Pons (tissue), 1 donor: Measurements from ENCODE around the gene GHSR.

Source experiments
- DNase-seq: peaks from one replicate; pipeline ENCODE4 v3.0.0-alpha.2; 2016; ENCODE audit warnings: low spot score

GHSR gene, protein sequence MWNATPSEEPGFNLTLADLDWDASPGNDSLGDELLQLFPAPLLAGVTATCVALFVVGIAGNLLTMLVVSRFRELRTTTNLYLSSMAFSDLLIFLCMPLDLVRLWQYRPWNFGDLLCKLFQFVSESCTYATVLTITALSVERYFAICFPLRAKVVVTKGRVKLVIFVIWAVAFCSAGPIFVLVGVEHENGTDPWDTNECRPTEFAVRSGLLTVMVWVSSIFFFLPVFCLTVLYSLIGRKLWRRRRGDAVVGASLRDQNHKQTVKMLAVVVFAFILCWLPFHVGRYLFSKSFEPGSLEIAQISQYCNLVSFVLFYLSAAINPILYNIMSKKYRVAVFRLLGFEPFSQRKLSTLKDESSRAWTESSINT

DNA sequence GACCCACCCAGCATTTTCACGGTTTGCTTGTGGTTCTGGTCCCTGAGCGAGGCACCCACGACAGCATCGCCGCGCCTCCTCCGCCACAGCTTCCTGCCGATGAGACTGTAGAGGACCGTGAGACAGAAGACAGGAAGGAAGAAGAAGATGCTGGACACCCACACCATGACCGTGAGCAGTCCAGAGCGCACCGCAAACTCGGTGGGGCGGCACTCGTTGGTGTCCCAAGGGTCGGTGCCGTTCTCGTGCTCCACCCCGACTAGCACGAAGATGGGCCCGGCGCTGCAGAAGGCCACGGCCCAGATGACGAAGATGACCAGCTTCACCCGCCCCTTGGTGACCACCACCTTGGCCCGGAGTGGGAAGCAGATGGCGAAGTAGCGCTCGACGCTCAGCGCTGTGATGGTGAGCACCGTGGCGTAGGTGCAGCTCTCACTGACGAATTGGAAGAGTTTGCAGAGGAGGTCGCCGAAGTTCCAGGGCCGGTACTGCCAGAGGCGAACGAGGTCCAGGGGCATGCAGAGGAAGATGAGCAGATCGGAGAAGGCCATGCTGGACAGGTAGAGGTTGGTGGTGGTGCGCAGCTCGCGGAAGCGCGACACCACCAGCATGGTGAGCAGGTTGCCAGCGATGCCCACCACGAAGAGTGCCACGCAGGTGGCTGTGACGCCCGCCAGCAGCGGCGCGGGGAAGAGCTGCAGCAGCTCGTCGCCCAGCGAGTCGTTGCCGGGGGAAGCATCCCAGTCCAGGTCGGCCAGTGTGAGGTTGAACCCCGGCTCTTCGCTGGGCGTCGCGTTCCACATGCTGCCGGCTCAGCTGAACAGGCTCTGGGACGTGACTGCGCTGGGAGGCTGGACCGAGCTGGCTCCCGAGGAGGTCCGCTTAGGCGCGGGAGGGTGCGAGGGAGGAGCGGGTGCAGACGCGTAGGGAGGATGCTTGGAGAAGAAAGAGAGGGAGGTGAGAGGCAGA lies at the start of gene GHSR:
GHSR (minus strand) TSS at position 846 of the 969 bp plus-strand sequence; CDS start at position 803, 43 bp downstream.
- no peak for DNase-seq

DNA sequence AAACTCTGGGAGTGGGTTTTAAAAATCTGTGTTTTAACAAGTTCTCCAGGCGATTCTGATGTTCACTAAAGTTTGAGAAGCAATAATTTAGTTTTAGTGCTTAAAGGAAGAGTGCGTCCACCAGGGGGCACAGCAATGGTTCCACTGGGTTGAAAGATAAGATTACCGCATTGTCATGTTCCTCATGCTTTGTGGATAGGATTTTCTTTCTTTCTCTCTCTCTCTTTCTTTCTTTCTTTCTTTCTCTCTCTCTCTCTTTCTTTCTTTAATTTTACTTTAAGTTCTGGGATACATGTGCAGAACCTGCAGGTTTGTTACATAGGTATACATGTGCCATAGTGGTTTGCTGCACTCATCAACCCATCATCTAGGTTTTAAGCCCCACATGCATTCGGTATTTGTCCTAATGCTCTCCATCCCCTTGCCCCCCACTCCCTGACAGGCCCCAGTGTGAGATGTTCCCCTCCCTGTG lies 42.0 kb upstream of the GHSR start:
- DNase-seq: peak; percentile 59

DNA sequence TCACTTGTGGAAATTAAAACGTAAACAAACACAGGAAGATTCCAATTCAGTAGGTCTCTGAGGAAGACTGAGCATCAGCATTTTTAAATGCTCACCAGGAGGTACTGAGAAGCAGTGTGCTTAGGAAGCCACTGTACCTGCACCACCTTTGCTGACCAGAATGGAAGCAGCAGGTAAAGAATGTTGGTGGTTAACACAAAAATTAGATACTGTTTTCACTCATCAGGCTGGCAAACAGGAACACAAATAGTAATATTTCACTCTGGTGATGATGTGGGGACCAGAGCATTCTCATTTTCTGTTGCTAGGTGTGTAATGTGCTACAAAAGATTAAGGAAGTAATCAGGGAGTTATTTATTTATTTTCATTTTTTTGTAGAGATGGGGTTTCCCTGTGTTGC lies 29.9 kb upstream of the GHSR start:
- DNase-seq: no peak

DNA sequence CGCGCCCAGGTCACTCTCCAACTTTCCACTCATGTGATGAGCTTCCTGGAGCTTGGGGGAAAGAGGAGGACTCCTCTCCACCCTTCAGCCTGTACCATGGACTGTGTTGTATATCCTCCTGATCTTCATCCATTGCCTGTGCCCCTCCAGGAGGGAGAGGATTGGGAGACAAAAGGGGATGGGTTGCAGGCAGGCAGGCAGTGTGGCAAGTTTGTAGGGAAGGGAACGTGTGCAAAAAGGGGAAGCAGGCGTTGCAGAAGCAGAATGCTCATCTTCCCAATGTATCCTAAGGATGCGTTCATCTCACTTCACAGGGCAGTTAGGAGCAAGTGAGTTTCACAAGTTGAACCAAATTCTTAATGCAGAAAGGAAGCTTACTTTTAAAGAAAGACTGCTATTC lies 28.1 kb upstream of the GHSR start:
- DNase-seq: no peak

DNA sequence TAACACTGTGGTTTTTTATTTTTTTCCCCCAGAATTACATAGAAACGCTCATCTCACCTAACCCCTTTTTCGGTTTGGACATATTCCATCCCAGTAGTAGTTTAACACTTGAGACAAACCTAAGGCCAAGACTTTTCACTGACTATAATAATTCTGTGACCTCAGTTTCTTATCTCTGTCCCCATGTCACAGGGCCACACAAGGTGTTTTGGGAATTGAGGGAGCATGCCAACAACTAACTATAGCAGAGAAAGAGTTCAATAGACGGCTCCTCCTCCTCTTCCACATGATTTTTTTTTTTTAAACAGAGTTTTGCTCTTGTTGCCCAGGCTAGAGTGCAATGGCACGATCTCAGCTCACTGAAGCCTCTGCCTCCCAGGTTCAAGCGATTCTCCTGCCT lies 27.4 kb upstream of the GHSR start:
- no peak for DNase-seq

DNA sequence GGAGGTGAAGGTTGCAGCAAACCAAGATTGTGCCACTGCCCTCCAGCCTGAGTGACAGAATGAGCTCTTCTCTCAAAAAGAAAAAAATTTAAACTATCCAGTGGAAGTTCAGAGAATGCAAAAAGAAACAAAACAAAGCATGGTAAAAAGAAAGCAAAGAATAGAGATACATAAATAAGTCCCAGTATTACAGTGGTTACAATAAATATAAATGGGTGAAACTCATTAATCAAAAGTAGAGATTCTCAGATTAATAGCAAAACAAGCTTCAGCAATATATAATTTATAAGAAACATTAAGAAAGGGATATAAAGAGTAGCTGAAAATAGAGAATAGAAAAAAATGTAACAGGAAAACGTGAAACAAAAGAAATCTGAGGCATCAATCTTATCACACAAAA lies 23.6 kb upstream of the GHSR start:
- DNase-seq: no peak

DNA sequence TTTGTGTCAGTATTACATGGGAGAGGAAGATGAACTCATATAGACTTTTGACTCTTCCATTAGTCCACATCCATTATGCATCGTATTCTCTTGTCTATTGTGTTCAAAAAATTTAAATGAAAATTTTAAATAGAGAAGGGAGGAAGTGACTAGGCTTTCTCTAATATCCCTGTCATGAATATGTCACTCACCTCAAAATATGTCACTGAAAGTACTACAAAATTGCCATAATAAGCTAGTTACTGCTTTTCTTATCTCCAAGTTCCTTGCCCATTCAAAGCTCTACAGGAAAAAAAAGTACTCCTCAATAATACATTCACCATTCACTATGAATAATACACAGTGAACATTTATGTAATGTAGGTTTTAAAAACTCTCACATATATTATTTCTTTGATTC lies 22.3 kb upstream of the GHSR start:
- no peak for DNase-seq

DNA sequence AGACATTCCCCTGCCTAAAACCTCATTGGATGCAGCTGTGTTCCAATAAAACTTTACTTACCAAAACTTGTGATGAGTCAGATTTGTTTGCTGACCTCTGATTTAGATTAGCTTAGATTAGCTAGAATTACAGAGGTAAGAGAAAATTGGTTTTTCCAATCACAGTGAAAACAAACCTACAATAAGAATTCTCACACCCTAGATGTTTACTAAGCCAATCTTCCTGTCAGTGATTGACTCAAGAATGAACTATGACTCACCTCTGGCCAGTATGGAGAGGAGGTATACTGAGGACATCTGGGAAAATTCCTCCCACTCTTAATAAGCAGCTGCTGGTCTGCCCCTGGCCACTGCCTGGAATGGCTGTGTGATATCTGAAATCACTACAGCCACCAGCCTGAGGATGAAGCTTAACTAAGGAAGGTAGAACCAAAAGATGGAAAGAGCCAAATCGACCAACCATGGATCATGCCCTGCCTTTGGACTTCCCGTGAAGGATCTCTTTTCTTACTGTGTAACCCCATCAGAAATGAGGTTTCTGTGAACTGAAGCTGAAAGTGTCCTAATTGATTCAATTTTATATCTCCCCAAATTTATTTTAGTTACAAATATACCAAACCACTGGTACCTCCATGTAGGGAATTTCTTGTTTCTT lies 19.0 kb upstream of the GHSR start:
- DNase-seq: no peak

DNA sequence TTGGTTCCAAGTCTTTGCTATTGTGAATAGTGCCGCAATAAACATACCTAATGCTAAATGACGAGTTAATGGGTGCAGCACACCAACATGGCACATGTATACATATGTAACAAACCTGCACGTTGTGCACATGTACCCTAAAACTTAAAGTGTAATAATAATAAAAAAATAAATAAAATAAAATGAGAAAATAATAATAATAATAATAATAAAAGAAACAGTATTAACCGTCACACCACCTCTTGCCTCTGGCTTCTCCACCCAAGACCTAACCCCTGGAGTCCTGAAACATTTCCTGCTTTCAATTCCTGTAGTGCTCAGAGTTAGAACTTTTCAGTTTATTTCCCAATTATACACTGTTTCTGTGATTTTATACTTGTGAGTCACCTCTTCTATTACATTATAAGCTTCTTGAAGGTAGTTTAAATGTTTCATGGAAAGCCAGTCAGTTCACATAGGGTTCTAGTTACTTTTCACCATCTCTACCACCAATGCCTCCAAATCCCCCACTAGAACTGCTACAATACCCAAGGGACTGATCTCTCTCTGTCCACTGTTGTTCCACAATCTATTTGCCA lies 18.4 kb upstream of the GHSR start:
- no peak for DNase-seq

DNA sequence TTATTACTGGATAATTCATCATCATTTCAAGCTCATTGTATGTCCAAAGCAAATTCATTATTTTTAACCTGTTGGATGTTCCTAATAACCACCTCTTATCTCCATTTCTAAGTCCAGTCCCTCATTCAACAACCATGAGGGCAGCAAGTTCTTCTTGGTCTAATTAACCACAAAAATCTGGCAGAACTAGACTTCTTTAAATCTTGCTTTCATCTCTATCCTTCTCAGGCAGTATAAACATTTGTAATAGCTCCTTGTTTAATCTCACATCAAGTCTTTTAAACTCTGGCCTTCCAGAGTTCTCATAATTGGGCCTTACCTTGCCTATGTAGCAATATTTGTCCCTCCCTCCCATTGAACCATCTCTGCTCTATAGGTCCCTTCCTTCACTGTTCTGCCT lies 17.0 kb upstream of the GHSR start:
- DNase-seq: no peak

DNA sequence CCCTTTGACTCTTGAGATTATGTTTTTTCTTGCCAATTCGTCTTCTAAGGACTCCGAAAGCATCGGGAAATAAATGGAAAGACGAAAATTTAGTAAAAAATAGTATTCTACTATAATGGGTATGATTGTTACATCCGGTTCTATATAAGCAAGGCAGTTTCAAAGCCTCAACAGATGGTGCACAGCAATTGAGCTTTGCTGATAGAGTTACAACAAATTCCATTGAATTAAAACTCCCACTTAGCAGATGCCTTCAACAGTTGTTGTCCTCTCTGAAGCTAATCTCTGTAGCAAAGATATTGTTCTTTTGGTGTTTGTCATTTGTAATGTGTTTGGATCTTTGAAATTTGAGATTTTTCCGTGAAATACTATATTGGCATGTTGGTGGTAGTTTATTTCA lies 16.1 kb upstream of the GHSR start:
- DNase-seq: no peak

DNA sequence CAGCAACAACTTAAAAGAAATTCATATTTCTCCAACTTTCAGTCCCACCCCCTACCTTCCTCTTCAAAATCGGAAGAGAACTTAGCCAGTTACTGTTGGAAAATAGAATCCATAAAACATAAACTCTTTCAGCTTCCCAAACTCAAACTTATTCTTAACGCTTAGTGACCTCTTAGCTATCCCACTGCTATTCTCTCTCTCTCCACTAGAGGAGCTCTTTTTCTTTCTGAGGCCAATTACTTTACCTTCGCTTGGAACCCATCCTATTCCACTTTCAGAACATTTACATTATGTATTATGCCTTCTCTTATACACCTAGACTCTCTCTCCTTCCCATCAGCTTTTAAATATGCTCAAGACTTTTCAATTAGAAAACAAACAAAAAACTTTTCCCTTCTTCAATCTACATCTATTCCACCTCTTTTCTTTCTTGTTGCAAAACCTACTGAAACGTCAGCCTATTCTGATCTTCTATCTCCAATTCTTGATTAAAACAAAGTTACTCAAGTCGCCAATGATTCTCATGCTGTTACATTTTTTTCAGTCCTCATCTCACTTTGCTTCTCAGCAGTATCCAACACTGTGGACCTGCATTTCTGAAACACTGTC lies 13.4 kb upstream of the GHSR start:
- DNase-seq: peak; percentile 9

DNA sequence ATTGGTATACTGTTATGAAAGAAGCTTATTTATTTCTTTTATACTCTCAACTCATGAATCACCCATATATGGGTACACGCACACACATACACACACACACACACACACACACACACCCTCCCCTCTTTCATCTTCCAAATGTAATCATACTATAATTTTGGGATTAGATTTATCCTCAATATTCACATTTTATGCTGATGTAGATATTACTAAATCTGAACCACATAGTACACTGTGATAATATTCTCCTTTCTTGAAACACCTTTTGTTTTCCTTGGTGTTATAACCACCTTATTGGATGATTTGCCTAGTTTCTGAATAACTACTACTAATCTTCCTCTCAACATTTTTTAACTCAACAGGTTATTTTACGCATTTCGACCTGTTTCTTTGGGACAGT lies 8.1 kb upstream of the GHSR start:
- DNase-seq: no peak

DNA sequence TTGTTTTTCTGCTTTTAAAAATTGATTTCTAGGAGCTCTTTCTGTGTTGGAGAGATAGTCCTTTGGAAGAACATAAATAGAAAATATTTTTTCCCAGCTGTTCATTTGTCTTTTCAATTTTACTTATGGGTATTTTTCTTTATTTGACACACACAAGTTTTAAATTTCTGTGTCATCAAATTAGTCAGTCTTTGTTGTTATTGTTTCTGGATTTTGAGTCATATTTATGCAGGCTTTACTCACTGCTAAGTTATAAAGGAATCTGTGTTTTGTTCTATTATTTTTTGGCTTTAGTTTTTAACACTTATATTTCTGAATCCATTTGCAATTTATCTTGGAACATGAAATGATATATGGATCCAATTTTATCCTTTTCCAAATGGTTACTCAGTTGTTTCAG lies 5.9 kb upstream of the GHSR start:
- DNase-seq: no peak

DNA sequence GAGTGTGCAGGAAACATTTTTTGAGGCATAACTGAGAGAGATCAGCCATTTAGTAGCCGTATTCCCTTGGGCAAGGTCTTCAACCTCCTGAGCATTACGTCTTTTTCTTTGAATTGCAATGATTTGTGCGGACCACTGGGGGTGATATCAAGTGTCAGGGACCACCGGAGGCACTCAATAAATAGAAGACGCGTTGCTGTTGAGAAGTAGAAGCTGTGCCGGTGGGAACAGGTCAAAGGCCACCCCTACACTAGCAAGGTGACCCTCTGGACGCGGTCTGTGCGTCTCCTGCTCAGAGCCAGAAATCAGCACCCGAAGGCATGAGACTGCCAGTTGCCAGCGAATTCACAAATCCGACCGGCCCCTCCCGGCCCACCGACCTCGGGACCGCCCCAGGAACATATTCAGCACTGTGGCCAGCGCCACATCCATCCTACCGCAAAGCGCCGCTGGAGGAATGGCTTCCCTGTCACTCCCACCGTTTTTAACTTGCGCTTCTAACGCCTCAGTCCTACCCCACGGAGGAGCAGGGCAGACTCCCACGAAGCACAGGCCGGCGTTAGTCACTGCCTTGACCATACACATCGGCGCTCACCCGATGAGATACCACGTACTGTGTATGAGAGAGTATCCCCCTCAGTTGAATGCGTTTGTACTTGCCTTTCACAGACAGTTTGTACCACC lies 1.4 kb upstream of the GHSR start:
- no peak for DNase-seq

DNA sequence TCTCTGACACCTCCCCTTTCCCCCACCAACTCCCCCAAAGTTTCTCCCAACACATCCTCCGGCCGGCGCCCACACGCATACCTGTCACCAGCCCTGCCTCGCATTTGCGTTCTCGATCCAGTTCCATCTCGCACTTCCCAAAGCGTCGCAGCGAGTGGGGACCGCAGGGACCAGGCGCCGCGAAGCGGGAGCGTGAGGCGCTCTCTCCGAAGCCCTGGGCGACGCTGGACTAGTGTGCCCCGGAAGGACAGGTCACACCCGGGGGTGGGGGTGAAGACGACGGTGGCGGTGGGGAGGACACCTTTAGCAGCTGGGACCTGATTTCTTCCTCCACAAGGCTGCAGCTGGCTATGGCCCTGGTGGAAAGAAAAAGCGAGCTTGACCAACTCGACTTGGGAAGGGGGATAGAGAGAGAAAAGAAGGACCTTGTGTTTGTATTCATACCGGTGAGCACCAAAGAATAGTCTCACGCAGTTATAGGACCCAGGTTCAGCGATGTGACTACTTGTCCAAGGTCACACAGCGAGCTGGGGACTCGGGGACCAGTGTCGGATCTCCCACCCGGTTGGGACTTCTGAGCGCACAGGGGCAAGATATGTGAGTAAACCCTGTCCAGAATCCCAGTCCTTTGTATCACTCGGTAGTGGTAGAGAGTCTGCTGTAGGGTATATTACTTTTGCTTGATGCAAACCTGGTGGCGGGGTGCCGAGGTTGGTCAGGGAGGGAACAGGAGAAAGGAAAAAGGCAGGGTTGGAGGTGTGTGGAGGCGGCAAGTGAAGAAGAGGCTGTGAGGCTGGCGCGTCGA lies 607 bp upstream of the GHSR start:
- no peak for DNase-seq

DNA sequence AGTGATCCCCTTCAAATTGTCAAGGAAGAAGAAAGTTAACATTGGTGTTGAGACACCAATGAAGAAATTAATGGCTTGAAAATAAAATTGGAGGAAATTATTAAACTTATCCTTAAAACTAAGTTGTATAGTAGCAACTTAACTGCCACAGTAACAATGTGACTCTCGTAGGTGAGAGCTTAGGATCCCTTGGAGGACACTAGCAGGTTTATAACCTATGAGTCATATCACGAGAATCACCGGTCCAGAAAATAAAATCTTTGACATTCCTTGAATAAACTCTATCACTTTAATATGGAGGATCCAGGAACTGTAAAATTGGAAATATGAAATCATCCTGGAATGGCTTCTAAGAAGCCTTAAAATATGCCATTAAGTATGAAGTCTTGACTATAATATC lies 2.1 kb downstream of the GHSR start:
- no peak for DNase-seq

DNA sequence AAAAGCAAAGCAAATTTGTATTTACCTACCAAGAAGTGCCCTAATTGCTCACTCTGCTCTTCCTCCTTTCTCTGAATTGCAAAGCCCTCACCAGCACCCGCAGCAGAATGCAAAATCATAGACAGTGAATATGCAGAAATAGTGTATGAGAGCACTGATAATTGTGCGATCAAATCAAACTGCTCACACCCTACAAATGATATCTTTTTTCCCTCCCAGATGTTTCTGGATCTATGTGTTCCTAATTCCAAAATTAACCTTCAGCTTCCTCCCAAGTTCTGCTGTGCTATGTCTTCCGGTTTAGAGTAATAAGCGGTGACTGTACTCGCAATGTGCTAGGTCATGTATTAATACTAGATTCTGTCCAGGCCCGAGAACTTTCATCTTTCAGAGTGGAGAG lies 3.4 kb downstream of the GHSR start:
- no peak for DNase-seq

DNA sequence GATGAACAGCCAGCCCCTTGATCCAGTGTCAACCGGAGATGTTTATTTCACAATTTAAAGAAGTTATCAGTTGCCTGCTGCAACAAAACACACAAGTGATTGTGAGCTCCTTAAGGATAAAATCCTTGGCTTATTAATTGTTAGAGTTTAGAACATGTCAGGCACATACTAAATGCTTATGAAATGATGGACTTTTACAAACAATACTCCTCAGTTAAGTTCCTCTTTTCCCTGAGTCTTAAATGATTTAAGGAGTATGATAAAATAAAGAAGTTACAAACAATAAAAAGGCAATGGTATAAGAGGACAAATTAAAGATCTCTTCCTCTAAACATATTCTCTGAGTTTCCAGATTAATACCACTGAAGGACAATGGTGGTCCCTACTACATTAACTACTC lies 5.7 kb downstream of the GHSR start:
- no peak for DNase-seq

DNA sequence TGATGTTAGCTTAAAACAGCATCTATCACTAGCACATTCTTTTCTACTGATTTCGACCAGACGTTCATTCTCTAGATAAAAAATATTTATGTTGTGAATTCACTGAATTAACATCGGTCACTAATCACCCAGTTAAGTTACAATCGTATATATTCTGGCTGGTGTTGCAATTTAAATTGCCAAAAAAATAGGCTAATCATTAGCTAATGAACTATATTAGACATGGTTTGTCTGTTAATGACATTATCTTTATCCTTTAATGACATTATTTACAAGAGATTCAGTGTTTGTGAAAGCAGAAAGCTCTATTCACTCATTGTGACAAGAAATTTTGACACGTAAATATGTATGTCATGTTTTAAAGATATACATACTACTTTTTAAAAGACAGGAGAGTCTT lies 6.7 kb downstream of the GHSR start:
- no peak for DNase-seq
